CD4-positive, alpha-beta T cell (primary cell): Measurements from ENCODE around the gene UGT1A9. TPM values are rescaled to one million over a fixed set of nuclear protein-coding genes. Genes with fewer than 3 reads are reported as not detected.

ENCODE experiments used
- ATAC-seq: fragments of 200-7000 bp; cut with Tn5 transposase; one replicate; pipeline ENCODE4 v1.10.0; 2022; ENCODE audit warnings: mild to moderate bottlenecking; ENCODE audit not compliant: poor library complexity
- CTCF ChIA-PET: fragments of 350-600 bp; sonication (Branson Sonifier 250); formaldehyde crosslinking; loops from one replicate; lab custom pipeline; 2021; ENCODE audit warnings: antibody characterized with exemption, inconsistent platforms; lab: Charles Lee
- POLR2A ChIA-PET: fragments of 350-600 bp; sonication (Branson Sonifier 250); formaldehyde crosslinking; loops from one replicate; lab custom pipeline; 2021; ENCODE audit warnings: antibody characterized with exemption, inconsistent platforms; lab: Charles Lee
- DNase-seq, 14 experiments: peaks; one replicate each; pipeline ENCODE4 v3.0.0-alpha.2; 2013 to 2020; ENCODE audit warnings: mixed read lengths in 2 of 14
- H3K27ac ChIP-seq, 2 donors: one replicate each; pipeline versions ENCODE4 v1.5.1 to v1.7.0; 2013; ENCODE audit warnings: low read length in 2 of 2, low read depth in 1 of 2, mild to moderate bottlenecking in 1 of 2
- H3K27me3 ChIP-seq, 2 experiments: 1 replicate in 1 of 2; 2 replicates in 1 of 2; pipeline versions ENCODE4 v1.6.1 to v1.7.0; 2013; ENCODE audit warnings: low read length in 2 of 2, control low read depth in 1 of 2, mild to moderate bottlenecking in 1 of 2, moderate library complexity in 1 of 2; ENCODE audit not compliant: insufficient read depth in 2 of 2, control insufficient read depth in 1 of 2
- H3K36me3 ChIP-seq: one replicate; pipeline ENCODE4 v1.6.1; 2013; ENCODE audit warnings: low read length, control low read depth; ENCODE audit not compliant: insufficient read depth
- H3K4me1 ChIP-seq: one replicate; pipeline ENCODE4 v1.6.1; 2013; ENCODE audit warnings: low read length, control low read depth; ENCODE audit not compliant: insufficient read depth
- H3K4me3 ChIP-seq: one replicate; pipeline ENCODE4 v1.5.1; 2013; ENCODE audit warnings: mild to moderate bottlenecking, low read length, moderate library complexity
- H3K9me3 ChIP-seq, 2 experiments: 1 replicate in 1 of 2; 2 replicates in 1 of 2; pipeline versions ENCODE4 v1.6.1 to v1.7.0; 2013; ENCODE audit warnings: low read length in 2 of 2, mild to moderate bottlenecking in 2 of 2, control low read depth in 1 of 2, moderate library complexity in 1 of 2; ENCODE audit not compliant: control insufficient read depth in 1 of 2, insufficient read depth in 1 of 2
- H3K27ac Mint-ChIP-seq: one replicate; pipeline ENCODE4 v1.8.0; 2020; ENCODE audit warnings: mixed read lengths
- H3K27me3 Mint-ChIP-seq: one replicate; pipeline ENCODE4 v1.8.0; 2021; ENCODE audit warnings: mixed read lengths
- H3K36me3 Mint-ChIP-seq: one replicate; pipeline ENCODE4 v1.8.0; 2021; ENCODE audit warnings: low read depth, mixed read lengths
- H3K4me1 Mint-ChIP-seq: one replicate; pipeline ENCODE4 v1.8.0; 2021; ENCODE audit warnings: low read depth, mixed read lengths
- H3K4me3 Mint-ChIP-seq: one replicate; pipeline ENCODE4 v1.8.0; 2020; ENCODE audit warnings: mild to moderate bottlenecking, mixed read lengths
- H3K9me3 Mint-ChIP-seq: one replicate; pipeline ENCODE4 v1.8.0; 2020; ENCODE audit warnings: mixed read lengths
- intact Hi-C, 2 experiments: fragments of 100-400 bp; cut with DNase I in 1 of 2; cut with micrococcal nuclease in 1 of 2; formaldehyde crosslinking; loops; one replicate each; pipeline versions ENCODE4 v1.15.1 to v1.9.0; 2023 to 2025; cut with DNase I, micrococcal nuclease
- total RNA-seq, 174 experiments: library from RNA in 2 of 174; stranded (reverse) in 2 of 174; gene quantifications; one replicate each; pipeline ENCODE4 v1.2.3 and lab custom pipeline; 2021 to 2026
- TF ChIP-seq, protein P1 (sequence below): fragments of 200-600 bp; IDR thresholded peaks from one replicate; pipeline ENCODE4 v1.8.0; 2022; ENCODE audit warnings: antibody characterized with exemption, mild to moderate bottlenecking

The UGT1A9 gene
- total RNA-seq, 2 experiments from 2014 or later: not detected

DNA sequence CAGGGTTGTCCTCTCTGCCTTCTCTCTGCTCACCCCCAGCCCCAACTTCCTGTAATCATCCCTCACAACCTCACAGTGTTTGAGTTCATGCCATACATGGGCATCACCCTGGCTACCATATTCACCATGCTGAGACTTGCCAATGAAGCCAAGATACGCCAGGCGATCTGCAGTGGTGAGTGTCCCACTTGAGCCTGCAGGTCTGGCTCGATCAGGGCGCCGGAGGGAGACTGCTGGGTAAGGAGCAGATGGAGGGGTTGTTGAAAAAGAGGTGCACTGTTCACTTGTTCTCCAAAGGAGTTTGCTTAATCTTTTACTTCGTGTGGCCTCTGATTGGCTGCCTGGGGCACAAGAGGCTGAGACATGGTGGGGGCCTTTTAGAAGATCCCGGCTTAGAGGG, 121.0 kb downstream of the UGT1A9 start:
- Histone ChIP-seq H3K4me1 (no peaks in the 10 kb centered on the region), H3K9me3 (peaks cover 0 to 8% of the 10 kb centered on the region in 2 experiments), H3K4me3 (no peak overlapping the region), H3K36me3 (no peaks in the 10 kb centered on the region), H3K27ac (no peak overlapping the region), H3K27me3 (no peaks in the 10 kb centered on the region)
- no peaks in the 10 kb centered on the region for H3K9me3 Mint-ChIP-seq
- intact Hi-C loops: no loop called here
- no peak overlapping the region for H3K27ac Mint-ChIP-seq
- ChIA-PET CTCF (no interaction called here), POLR2A (no interaction called here)
- H3K27me3 Mint-ChIP-seq: no peaks in the 10 kb centered on the region
- H3K4me1 Mint-ChIP-seq: no peaks in the 10 kb centered on the region
- H3K36me3 Mint-ChIP-seq: no peaks in the 10 kb centered on the region
- H3K4me3 Mint-ChIP-seq: no peak overlapping the region
- ATAC-seq (no peak), DNase-seq (no peak)
- TF ChIP-seq, protein P1, sequence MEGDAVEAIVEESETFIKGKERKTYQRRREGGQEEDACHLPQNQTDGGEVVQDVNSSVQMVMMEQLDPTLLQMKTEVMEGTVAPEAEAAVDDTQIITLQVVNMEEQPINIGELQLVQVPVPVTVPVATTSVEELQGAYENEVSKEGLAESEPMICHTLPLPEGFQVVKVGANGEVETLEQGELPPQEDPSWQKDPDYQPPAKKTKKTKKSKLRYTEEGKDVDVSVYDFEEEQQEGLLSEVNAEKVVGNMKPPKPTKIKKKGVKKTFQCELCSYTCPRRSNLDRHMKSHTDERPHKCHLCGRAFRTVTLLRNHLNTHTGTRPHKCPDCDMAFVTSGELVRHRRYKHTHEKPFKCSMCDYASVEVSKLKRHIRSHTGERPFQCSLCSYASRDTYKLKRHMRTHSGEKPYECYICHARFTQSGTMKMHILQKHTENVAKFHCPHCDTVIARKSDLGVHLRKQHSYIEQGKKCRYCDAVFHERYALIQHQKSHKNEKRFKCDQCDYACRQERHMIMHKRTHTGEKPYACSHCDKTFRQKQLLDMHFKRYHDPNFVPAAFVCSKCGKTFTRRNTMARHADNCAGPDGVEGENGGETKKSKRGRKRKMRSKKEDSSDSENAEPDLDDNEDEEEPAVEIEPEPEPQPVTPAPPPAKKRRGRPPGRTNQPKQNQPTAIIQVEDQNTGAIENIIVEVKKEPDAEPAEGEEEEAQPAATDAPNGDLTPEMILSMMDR: no peak

GRCh38 chr2:233793465-233794127, 121.9 kb downstream of the UGT1A9 start:
- Mint-ChIP-seq H3K4me3 (no peak overlapping the region), H3K9me3 (no peaks in the 10 kb centered on the region), H3K27me3 (no peaks in the 10 kb centered on the region), H3K4me1 (no peaks in the 10 kb centered on the region), H3K36me3 (no peaks in the 10 kb centered on the region), H3K27ac (no peak overlapping the region)
- ATAC-seq: no peak
- H3K4me3 ChIP-seq: no peak overlapping the region
- CTCF ChIA-PET: no interaction called here
- no peaks in the 10 kb centered on the region for H3K36me3 ChIP-seq
- DNase-seq: no peak
- no peaks in the 10 kb centered on the region for H3K4me1 ChIP-seq
- intact Hi-C loops: no loop called here
- H3K27me3 ChIP-seq: no peaks in the 10 kb centered on the region
- TF ChIP-seq, protein P1: no peak
- no peak overlapping the region for H3K27ac ChIP-seq
- H3K9me3 ChIP-seq: peaks cover 0 to 8% of the 10 kb centered on the region in 2 experiments
- POLR2A ChIA-PET: no interaction called here

GRCh38 chr2:233794128-233794658, 122.5 kb downstream of the UGT1A9 start:
- H3K36me3 ChIP-seq: no peaks in the 10 kb centered on the region
- TF ChIP-seq, protein P1: no peak
- Mint-ChIP-seq H3K4me1 (no peaks in the 10 kb centered on the region), H3K4me3 (no peak overlapping the region), H3K27me3 (no peaks in the 10 kb centered on the region), H3K36me3 (no peaks in the 10 kb centered on the region), H3K9me3 (no peaks in the 10 kb centered on the region), H3K27ac (no peak overlapping the region)
- H3K4me3 ChIP-seq: no peak overlapping the region
- no peak for ATAC-seq
- ChIA-PET POLR2A (no interaction called here), CTCF (no interaction called here)
- peaks cover 0 to 8% of the 10 kb centered on the region in 2 experiments for H3K9me3 ChIP-seq
- no peaks in the 10 kb centered on the region for H3K27me3 ChIP-seq
- intact Hi-C loops: no loop called here
- H3K4me1 ChIP-seq: no peaks in the 10 kb centered on the region
- DNase-seq: peak in 1 of 14 experiments; percentile 26
- no peak overlapping the region for H3K27ac ChIP-seq
